ENCODE data around the gene DCUN1D3.

DNA sequence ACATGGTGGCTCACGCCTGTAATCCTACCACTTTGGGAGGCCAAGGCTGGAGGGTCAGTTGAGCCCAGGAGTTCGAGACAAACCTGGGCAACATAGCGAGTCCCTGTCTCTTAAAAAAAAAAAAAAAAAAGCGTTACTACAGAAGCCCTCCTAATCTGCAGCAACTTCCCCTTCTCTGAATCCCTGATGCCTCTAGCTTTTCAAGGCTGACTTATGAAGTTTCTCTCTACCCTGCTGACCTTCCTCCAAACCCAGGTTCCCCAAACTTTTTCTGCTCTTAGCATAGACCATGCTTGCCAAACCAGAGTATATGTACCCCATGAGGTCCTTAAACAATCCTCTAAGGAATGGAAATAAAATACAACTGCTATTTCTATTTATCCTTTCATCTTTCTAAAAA lies 16.8 kb upstream of the DCUN1D3 start:
- TF ChIP-seq, protein P1, sequence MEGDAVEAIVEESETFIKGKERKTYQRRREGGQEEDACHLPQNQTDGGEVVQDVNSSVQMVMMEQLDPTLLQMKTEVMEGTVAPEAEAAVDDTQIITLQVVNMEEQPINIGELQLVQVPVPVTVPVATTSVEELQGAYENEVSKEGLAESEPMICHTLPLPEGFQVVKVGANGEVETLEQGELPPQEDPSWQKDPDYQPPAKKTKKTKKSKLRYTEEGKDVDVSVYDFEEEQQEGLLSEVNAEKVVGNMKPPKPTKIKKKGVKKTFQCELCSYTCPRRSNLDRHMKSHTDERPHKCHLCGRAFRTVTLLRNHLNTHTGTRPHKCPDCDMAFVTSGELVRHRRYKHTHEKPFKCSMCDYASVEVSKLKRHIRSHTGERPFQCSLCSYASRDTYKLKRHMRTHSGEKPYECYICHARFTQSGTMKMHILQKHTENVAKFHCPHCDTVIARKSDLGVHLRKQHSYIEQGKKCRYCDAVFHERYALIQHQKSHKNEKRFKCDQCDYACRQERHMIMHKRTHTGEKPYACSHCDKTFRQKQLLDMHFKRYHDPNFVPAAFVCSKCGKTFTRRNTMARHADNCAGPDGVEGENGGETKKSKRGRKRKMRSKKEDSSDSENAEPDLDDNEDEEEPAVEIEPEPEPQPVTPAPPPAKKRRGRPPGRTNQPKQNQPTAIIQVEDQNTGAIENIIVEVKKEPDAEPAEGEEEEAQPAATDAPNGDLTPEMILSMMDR (IDR thresholded peaks at IDR 0.05; ENCODE audit: insufficient read depth, low read length, poor library complexity, severe bottlenecking) = no peak
- no peak for TF ChIP-seq EZH2phosphoT487 (conservative IDR thresholded peaks at IDR 0.05; ENCODE audit: low read length)

Measured in SU-DHL-6 (cell line).